Left lung (tissue), 14 donors: ENCODE data around the gene ZNF383. TPM values are rescaled to one million over a fixed set of nuclear protein-coding genes. Genes with fewer than 3 reads are reported as not detected.
"Not testable (repeated sequence)": the region's sequence is repeated elsewhere in the genome, so short reads cannot be mapped to it uniquely, and the experiment has no call there.

Experiments
- ATAC-seq: fragments of 200-7000 bp; cut with Tn5 transposase; one replicate; pipeline ENCODE4 v1.9.1; 2020; ENCODE audit warnings: moderate library complexity
- DNase-seq, 4 donors: peaks; one replicate each; pipeline ENCODE4 v3.0.0-alpha.2; 2013 to 2020
- H3K27ac ChIP-seq, 2 donors: fragments of 200-600 bp; sonication (generic) in 1 of 2; one replicate each; pipeline versions ENCODE4 v1.5.0 to v1.8.0; 2020 to 2021
- H3K27me3 ChIP-seq, 2 donors: fragments of 200-600 bp; sonication (generic) in 1 of 2; one replicate each; pipeline versions ENCODE4 v1.5.0 to v1.8.0; 2020 to 2021
- H3K36me3 ChIP-seq, 2 donors: fragments of 200-600 bp; sonication (generic) in 1 of 2; one replicate each; pipeline versions ENCODE4 v1.5.0 to v1.8.0; 2020 to 2021
- H3K4me1 ChIP-seq, 2 donors: fragments of 200-600 bp; one replicate each; pipeline ENCODE4 v1.8.0; 2021
- H3K4me3 ChIP-seq, 2 donors: fragments of 200-600 bp; sonication (generic) in 1 of 2; one replicate each; pipeline versions ENCODE4 v1.5.0 to v1.8.0; 2020 to 2021; ENCODE audit warnings: mild to moderate bottlenecking in 1 of 2
- H3K9me3 ChIP-seq, 2 donors: fragments of 200-600 bp; sonication (generic) in 1 of 2; one replicate each; pipeline versions ENCODE4 v1.5.0 to v1.8.0; 2020 to 2021
- intact Hi-C, 2 donors: fragments of 100-400 bp; cut with DNase I; formaldehyde crosslinking; loops; one replicate each; pipeline versions ENCODE4 v1.11.2 to v1.14.2; 2022
- long read RNA-seq, 12 donors: library from polyadenylated mRNA in 2 of 12; unstranded in 2 of 12; transcript quantifications; one replicate each; pipeline ENCODE4 v2.0.0 and lab custom pipeline, GENCODE V29; 2019 to 2026
- polyA plus RNA-seq, 6 donors: library from polyadenylated mRNA; unstranded; fragments of 120-200 nt; gene quantifications; one replicate each; pipeline ENCODE4 v1.2.1, GENCODE V29; 2013; ENCODE audit not compliant: insufficient read length in 6 of 6
- total RNA-seq, 2 donors: library from RNA; stranded (reverse); fragmentation: NEBNext Ultra II Directional; extraction: Animal tissue kit (Norgen Biotek cat#: 25700); gene quantifications; one replicate each; pipeline ENCODE4 v1.2.1, GENCODE V29; 2021
- TF ChIP-seq, protein P1 (sequence below), 2 donors: fragments of 200-600 bp; sonication (generic) in 1 of 2; IDR thresholded peaks; one replicate each; pipeline versions ENCODE4 v1.5.0 to v1.8.0; 2021; ENCODE audit warnings: antibody characterized with exemption in 2 of 2
- donor health status: DM: no; HTN: yes; CAD: no.
- donor health status: DM: no; HTN: no; CAD: no.

The ZNF383 gene
- total RNA-seq (1 to 10 TPM; 5.5 to 7.0 TPM), polyA plus RNA-seq (10 to 100 TPM; 14.2 to 19.2 (median 15.9) TPM)
- long read RNA-seq, donor 1, partial matches to known transcripts = 8 of 8 reads
- long read RNA-seq, donor 1, other reads (novel, unspliced or antisense) = 0 of 8 reads
- long read RNA-seq, donor 2 = 0 reads
- long read RNA-seq, donor 3, partial matches to known transcripts = 0 of 1 reads
- long read RNA-seq, donor 3, other reads (novel, unspliced or antisense) = 0 of 1 reads
- long read RNA-seq, donor 4, partial matches to known transcripts = 0 of 1 reads
- long read RNA-seq, donor 4, other reads (novel, unspliced or antisense) = 1 of 1 reads
- long read RNA-seq, donor 5 = 0 reads
- long read RNA-seq, donor 6 = 0 reads
- long read RNA-seq, donor 7 = 0 reads
- long read RNA-seq, donor 8, partial matches to known transcripts = 0 of 1 reads
- long read RNA-seq, donor 8, other reads (novel, unspliced or antisense) = 0 of 1 reads
- long read RNA-seq, donor 9 = 0 reads
- long read RNA-seq, donor 10 = 0 reads
- long read RNA-seq, donor 11 = 0 reads
- long read RNA-seq, donor 12 = 0 reads

DNA sequence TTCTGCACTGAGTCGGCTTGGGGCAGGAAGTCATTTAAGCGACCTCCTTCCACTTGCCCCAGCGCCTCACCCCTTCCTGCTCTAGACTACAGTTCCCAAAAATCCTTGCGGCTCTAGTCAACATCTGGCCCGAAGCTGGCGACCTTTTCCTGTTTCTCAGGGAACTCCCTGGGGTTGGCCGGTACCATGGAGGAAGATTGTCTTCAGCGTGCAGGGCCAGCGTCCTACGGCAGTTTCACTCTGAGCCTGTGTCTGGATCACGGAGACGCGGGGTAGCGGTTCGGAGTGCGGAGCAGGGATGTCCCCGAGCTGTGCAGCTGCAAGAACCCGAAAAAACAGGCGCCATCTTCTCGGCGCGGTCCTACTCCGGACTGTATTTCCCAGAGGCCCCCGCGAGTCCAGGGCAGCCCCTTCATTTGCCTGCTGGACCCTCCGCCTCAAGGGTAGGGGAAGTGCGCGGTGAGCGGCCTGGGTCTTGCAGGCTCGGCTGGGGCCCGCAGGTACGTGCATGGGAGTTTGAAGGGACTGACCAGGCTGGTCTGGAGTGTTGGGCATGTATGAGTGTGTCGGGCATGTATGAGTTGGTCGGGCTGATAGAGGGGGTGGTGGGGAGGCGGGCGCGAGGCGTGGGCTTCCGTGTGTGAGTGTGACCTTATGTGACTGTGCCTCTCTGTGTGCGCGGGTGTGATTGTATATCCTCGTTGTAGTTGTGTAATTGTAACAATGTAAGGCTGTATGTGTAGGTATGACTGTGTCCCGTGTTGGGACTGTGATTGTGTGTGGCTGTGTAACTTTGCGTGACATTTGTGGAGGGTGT lies at the start of gene ZNF383:
Gene ZNF383 (plus strand): TSS at position 440 of the 817 bp plus-strand sequence. CDS start 12,240 bp downstream, outside the sequence.
- no peaks in the 10 kb centered on the region for H3K27me3 ChIP-seq
- TF ChIP-seq, protein P1, sequence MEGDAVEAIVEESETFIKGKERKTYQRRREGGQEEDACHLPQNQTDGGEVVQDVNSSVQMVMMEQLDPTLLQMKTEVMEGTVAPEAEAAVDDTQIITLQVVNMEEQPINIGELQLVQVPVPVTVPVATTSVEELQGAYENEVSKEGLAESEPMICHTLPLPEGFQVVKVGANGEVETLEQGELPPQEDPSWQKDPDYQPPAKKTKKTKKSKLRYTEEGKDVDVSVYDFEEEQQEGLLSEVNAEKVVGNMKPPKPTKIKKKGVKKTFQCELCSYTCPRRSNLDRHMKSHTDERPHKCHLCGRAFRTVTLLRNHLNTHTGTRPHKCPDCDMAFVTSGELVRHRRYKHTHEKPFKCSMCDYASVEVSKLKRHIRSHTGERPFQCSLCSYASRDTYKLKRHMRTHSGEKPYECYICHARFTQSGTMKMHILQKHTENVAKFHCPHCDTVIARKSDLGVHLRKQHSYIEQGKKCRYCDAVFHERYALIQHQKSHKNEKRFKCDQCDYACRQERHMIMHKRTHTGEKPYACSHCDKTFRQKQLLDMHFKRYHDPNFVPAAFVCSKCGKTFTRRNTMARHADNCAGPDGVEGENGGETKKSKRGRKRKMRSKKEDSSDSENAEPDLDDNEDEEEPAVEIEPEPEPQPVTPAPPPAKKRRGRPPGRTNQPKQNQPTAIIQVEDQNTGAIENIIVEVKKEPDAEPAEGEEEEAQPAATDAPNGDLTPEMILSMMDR (IDR thresholded peaks at IDR 0.05) = no peak
- peaks cover 0 to 37% of the 10 kb centered on the region in 2 donors for H3K36me3 ChIP-seq
- DNase-seq = peak; percentile 90 to 96 (median 94)
- H3K9me3 ChIP-seq = peaks cover 0 to 15% of the 10 kb centered on the region in 2 donors
- H3K4me3 ChIP-seq = peak within 1 kb of the TSS; percentile 53 to 68
- ATAC-seq = peak; percentile 98
- intact Hi-C loops = no loop called here
- H3K27ac ChIP-seq = peak within 1 kb of the TSS; percentile 86 to 91
- peaks cover 15 to 16% of the 10 kb centered on the region in 2 donors for H3K4me1 ChIP-seq

DNA sequence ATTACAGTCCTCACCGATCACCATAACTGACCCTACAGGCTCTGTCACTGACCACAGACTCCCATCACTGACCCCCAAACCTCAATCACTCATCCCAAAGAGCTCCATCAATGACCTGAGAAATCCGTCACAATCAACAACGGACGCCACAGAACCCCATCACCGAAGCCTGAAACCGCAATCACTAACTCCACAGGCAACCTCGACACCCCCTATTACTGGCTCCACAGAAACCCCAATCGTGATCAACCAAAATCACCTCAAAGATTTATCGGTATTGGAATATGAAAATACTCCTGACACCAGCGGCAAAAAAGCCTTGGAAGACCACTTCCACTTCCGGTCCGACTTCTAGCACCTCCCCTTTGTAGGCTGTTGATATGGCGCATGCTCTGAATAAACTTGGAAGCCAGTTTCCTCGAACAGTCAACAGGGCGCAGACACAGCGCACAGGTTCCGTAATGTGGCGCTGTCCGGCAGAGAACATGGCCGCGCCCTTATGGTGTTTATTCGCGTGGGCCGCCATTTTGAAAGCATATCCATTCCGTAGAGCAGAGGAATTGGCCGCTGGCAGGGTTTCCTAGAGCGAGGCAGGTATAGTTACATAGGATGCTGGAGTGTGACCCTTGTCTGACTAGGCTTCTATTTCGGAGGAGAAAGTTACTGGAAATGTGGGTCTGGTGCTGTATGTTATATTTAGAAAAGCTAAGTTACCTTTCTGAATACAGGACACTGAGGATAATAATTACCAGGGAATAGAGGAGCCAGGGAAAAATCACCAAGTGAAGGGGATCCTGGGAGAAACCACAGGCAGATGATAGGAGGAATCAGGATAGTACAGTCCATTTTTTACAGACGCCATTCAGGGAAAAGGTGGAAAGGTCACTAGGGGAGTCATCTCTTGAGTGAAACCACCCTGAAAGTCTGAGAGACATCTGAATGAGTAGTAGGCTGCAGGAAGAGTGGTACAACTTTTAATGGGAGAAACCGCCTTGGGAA lies 45.3 kb upstream of the ZNF383 start, which contains the start of gene ZNF585A:
Gene ZNF585A (minus strand): TSS at position 328 of the 999 bp plus-strand sequence. CDS start 2,785 bp downstream, outside the sequence.
- Histone ChIP-seq H3K36me3 (peaks cover 0 to 22% of the 10 kb centered on the region in 2 donors), H3K4me3 (peak within 1 kb of the TSS; percentile 57 to 66), H3K27me3 (no peaks in the 10 kb centered on the region), H3K4me1 (peaks cover 5 to 11% of the 10 kb centered on the region in 2 donors), H3K27ac (peak within 1 kb of the TSS; percentile 63 to 68), H3K9me3 (peaks cover 0 to 73% of the 10 kb centered on the region in 2 donors)
- DNase-seq = peak; percentile 92 to 98 (median 93)
- TF ChIP-seq, protein P1 (IDR thresholded peaks at IDR 0.05) = no peak
- intact Hi-C loops = loop anchor here in 1 of 2 donors (10.0 kb wide), 1 partner anchor 198 kb away; no protein-coding TSS in a partner anchor
- peak; percentile 100 for ATAC-seq

DNA sequence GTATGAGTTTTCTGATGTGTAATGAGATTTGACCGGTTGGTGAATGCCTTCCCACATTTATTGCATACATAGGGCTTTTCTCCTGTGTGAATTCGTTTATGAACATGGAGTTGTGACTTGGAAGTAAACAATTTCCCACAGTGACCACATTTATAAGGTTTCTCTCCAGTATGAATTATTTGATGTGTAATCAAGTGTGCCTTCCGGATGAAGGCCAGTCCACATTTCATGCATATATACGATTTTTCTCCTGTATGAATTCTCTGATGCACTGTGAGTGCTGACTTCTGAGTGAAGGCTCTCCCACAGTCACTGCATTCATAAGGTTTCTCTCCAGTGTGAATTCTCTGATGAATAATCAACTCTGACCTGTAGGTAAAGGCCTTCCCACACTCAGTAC lies 31.9 kb upstream of the ZNF383 start:
- ATAC-seq, H3K4me3 ChIP-seq, DNase-seq, H3K27me3 ChIP-seq, H3K27ac ChIP-seq, intact Hi-C loops, H3K4me1 ChIP-seq: not testable (repeated sequence)
- peaks cover 13 to 93% of the 10 kb centered on the region in 2 donors for H3K9me3 ChIP-seq
- peaks cover 0 to 79% of the 10 kb centered on the region in 2 donors for H3K36me3 ChIP-seq

DNA sequence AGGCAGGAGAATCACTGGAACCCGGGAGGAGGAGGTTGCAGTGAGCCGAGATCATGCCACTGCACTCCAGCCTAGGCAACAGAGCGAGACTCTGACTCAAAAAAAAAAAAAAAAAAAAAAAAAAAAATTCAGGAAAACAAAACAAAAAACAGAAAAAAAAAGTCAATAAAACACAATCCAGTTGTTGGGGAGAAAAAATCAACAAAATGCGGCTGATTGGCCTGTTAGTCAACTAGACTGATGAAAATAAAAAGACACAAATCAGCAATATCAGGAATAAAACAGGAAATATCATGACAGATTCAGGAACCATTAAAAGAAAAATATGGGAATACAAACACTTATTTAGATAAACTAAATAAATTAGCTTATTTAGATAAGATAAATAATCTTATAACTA lies 22.8 kb upstream of the ZNF383 start:
- H3K27ac ChIP-seq, ATAC-seq, intact Hi-C loops, H3K4me3 ChIP-seq, H3K27me3 ChIP-seq, H3K4me1 ChIP-seq, DNase-seq: not testable (repeated sequence)
- Histone ChIP-seq H3K36me3 (peaks cover 0 to 100% of the 10 kb centered on the region in 2 donors), H3K9me3 (peaks cover 0 to 97% of the 10 kb centered on the region in 2 donors)

DNA sequence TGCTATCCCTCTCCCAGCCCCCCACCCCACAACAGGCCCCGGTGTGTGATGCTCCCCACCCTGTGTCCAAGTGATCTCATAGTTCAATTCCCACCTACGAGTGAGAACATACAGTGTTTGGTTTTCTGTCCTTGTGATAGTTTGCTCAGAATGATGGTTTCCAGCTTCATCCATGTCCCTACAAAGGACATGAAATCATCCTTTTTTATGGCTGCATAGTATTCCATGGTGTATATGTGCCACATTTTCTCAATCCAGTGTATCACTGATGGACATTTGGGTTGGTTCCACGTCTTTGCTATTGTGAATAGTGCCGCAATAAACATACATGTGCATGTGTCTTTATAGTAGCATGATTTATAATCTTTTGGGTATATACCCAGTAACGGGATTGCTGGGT lies 20.9 kb upstream of the ZNF383 start:
- ATAC-seq, H3K27me3 ChIP-seq, H3K4me1 ChIP-seq, H3K27ac ChIP-seq, H3K4me3 ChIP-seq, intact Hi-C loops, DNase-seq: not testable (repeated sequence)
- H3K9me3 ChIP-seq = peaks cover 0 to 94% of the 10 kb centered on the region in 2 donors
- H3K36me3 ChIP-seq = peaks cover 0 to 100% of the 10 kb centered on the region in 2 donors
